Neural cell (in vitro differentiated cells): ENCODE data around the gene MERTK.

ENCODE experiments used
- CTCF ChIP-seq: fragments of 450-650 bp; IDR thresholded peaks from 2 replicates; pipeline ENCODE4 v1.5.1; 2014; ENCODE audit warnings: antibody characterized with exemption, mild to moderate bottlenecking, moderate library complexity; ENCODE audit not compliant: poor library complexity, severe bottlenecking
- EZH2 ChIP-seq: fragments of 200-600, 300-800 bp; shearing (Covaris generic), sonication (generic); IDR thresholded peaks from 2 replicates; pipeline ENCODE4 v1.6.1; 2014; ENCODE audit warnings: antibody characterized with exemption, low read length, borderline replicate concordance, mild to moderate bottlenecking; ENCODE audit not compliant: insufficient read depth, poor library complexity, severe bottlenecking
- POLR2AphosphoS5 ChIP-seq: IDR thresholded peaks from 2 replicates; pipeline ENCODE4 v1.6.1; 2012
- RAD21 ChIP-seq: fragments of 450-650 bp; conservative IDR thresholded peaks from 2 replicates; pipeline ENCODE4 v1.6.1; 2014; ENCODE audit warnings: antibody characterized with exemption, mild to moderate bottlenecking, moderate library complexity

DNA sequence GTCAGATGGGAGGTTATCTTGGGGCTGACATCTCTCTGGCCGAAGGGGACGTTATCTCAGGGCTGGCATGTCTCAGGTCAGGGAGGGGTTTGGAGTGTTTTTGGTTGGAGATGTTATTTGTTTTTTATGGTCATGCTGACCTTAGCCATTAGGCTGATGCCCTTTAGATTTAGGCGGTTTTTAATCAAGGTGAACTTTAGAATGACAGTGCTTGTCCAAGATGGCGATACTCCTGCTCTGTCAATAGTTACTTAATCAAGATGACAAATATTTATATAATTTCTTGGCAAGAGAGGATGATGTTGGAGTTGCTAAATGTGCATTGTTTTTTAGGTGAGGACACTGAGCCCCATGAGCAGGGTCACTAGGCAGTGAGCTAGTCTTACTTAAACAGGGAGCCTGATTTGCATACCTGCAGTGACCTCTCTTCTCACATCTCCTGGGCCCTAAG is 34.5 kb downstream of the MERTK start:
- TF ChIP-seq RAD21 (no peak), CTCF (no peak), EZH2 (no peak), POLR2AphosphoS5 (no peak)
